HepG2 (cell line): Measurements from ENCODE around the gene PTH. TPM values are rescaled to one million over a fixed set of nuclear protein-coding genes. Genes with fewer than 3 reads are reported as not detected.

Source experiments
- ATAC-seq: fragments of 200-7000 bp; cut with Tn5 transposase; 3 replicates; pipeline ENCODE4 v1.9.1; 2020; ENCODE audit warnings: mild to moderate bottlenecking, moderate library complexity
- Bru-seq: library from RNA; stranded (reverse); fragments of 400-500 nt; gene quantifications from one replicate; lab custom pipeline; 2021; lab: Mats Ljungman, UMichigan
- BruChase-seq, 2 experiments: library from RNA; stranded (reverse); fragments of 400-500 nt; gene quantifications; one replicate each; lab custom pipeline; 2021; lab: Mats Ljungman, UMichigan
- BruUV-seq: library from RNA; stranded (reverse); fragments of 400-500 nt; replicated peaks from 2 replicates; lab custom pipeline; 2021; lab: Mats Ljungman, UMichigan
- CTCF ChIA-PET: fragments of 300-600 bp; formaldehyde crosslinking; extraction: SDS; loops from one replicate; lab custom pipeline; 2021; ENCODE audit warnings: low total read pairs, inconsistent platforms, low intra/inter-chr PET ratio; lab: Yijun Ruan, JAX
- POLR2A ChIA-PET: fragments of 350-600 bp; sonication (Branson Sonifier 250); formaldehyde crosslinking; loops from one replicate; lab custom pipeline; 2020; ENCODE audit warnings: antibody characterized with exemption, inconsistent platforms; lab: Yijun Ruan, JAX
- DNase-seq: peaks from one replicate; pipeline ENCODE4 v3.0.0-alpha.2; 2015; ENCODE audit warnings: low spot score
- FAIRE-seq: peaks from 3 replicates; lab custom pipeline; 2011; peaks lifted over from hg19 to GRCh38; lab: Jason Lieb, UNC
- H2AFZ ChIP-seq: one replicate; pipeline ENCODE4 v1.6.1; 2011; ENCODE audit warnings: low read length, inconsistent platforms
- H3K27ac ChIP-seq: fragments of 300-600 bp; 3 replicates; pipeline ENCODE4 v1.8.0; 2011; ENCODE audit warnings: mixed run types, mild to moderate bottlenecking, mixed read lengths, low read length, inconsistent platforms; ENCODE audit not compliant: insufficient read depth; ENCODE audit errors: extremely low read length
- H3K27me3 ChIP-seq, 2 experiments: fragments of 200-600 bp in 1 of 2; 2 replicates in 1 of 2; 3 replicates in 1 of 2; pipeline versions ENCODE4 v1.6.0 to v1.8.0; 2011; ENCODE audit warnings: low read length in 2 of 2, mild to moderate bottlenecking in 2 of 2, moderate library complexity in 2 of 2, inconsistent platforms in 1 of 2; ENCODE audit not compliant: insufficient read depth in 2 of 2, control insufficient read depth in 1 of 2
- H3K36me3 ChIP-seq, 2 experiments: fragments of 200-600 bp in 1 of 2; replicated peaks in 1 of 2; 2 replicates in 1 of 2; 3 replicates in 1 of 2; pipeline versions ENCODE4 v1.5.1 to v1.8.0; 2011; ENCODE audit warnings: low read length in 2 of 2, inconsistent platforms in 1 of 2; ENCODE audit not compliant: insufficient read depth in 2 of 2, control insufficient read depth in 1 of 2
- H3K4me1 ChIP-seq: 2 replicates; pipeline ENCODE4 v1.5.1; 2012; ENCODE audit warnings: low read length, inconsistent platforms; ENCODE audit not compliant: insufficient read depth
- H3K4me2 ChIP-seq: 2 replicates; pipeline ENCODE4 v1.6.0; 2011; ENCODE audit warnings: low read depth, low read length, inconsistent platforms
- H3K4me3 ChIP-seq, 3 experiments: fragments of 200-600 bp in 1 of 3; sonication (generic), shearing (Covaris generic) in 1 of 3; replicated peaks in 1 of 3; 2 replicates each; pipeline ENCODE4 v1.5.1; 2011 to 2016; ENCODE audit warnings: low read length in 3 of 3, inconsistent platforms in 2 of 3, low read depth in 2 of 3, mild to moderate bottlenecking in 2 of 3, control low read depth in 1 of 3, mixed read lengths in 1 of 3; ENCODE audit not compliant: insufficient read depth in 1 of 3
- H3K79me2 ChIP-seq: one replicate; pipeline ENCODE4 v1.6.1; 2011; ENCODE audit warnings: low read length, inconsistent platforms; ENCODE audit not compliant: insufficient read depth
- H3K9ac ChIP-seq: 2 replicates; pipeline ENCODE4 v1.6.0; 2011; ENCODE audit warnings: mild to moderate bottlenecking, low read depth, low read length, inconsistent platforms; ENCODE audit not compliant: insufficient read depth
- H3K9me3 ChIP-seq: 2 replicates; pipeline ENCODE4 v1.5.1; 2012; ENCODE audit warnings: mild to moderate bottlenecking, low read length
- H4K20me1 ChIP-seq: 2 replicates; pipeline ENCODE4 v1.6.0; 2011; ENCODE audit warnings: inconsistent platforms, mild to moderate bottlenecking, low read length, moderate library complexity; ENCODE audit not compliant: insufficient read depth
- ERF ChIP-seq: IDR thresholded peaks from 2 replicates; pipeline ENCODE4 v1.6.1; 2018; ENCODE audit warnings: missing biosample characterization, missing genetic modification reagents
- KDM4B ChIP-seq: sonication (generic); formaldehyde crosslinking; IDR thresholded peaks from 2 replicates; pipeline ENCODE4 v1.4.0; 2020; ENCODE audit warnings: missing genetic modification reagents
- KMT2B ChIP-seq: IDR thresholded peaks from 2 replicates; pipeline ENCODE4 v1.6.1; 2016; ENCODE audit warnings: missing genetic modification reagents, missing compliant biosample characterization
- ZBTB44 ChIP-seq: sonication (generic); formaldehyde crosslinking; IDR thresholded peaks from 2 replicates; pipeline ENCODE4 v1.4.0; 2020; ENCODE audit warnings: missing genetic modification reagents
- WGBS: methylation state at CpG from one replicate; pipeline ENCODE4 v1.1.6; 2017; ENCODE audit warnings: low lambda C conversion rate; 5-methylcytosine and 5-hydroxymethylcytosine counted together
- in situ Hi-C: cut with HindIII; loops from 2 replicates; pipeline ENCODE4 v1.10.0; 2017; ENCODE audit warnings: low pct_unique_long_range_greater_than_20kb; ENCODE audit not compliant: extremely low pct_ligation_motif_present
- intact Hi-C: fragments of 100-400 bp; cut with micrococcal nuclease; formaldehyde crosslinking; loops from one replicate; pipeline ENCODE4 v1.10.0; 2022; ENCODE audit not compliant: unreplicated experiment
- long read RNA-seq, 2 experiments: library from RNA in 1 of 2; library from polyadenylated mRNA in 1 of 2; stranded (forward) in 1 of 2; unstranded in 1 of 2; transcript quantifications; one replicate each; pipeline ENCODE4 v2.0.0, GENCODE V29; 2019 to 2022
- polyA minus RNA-seq, 3 experiments: library from RNA; depleted of rRNA, polyadenylated mRNA; stranded (reverse); fragments of >200 nt; gene quantifications; 2 replicates each; pipeline ENCODE4 v1.2.3, GENCODE V29; 2011; ENCODE audit warnings: low replicate concordance in 1 of 3
- polyA plus RNA-seq, 8 experiments: library from polyadenylated mRNA; depleted of rRNA in 3 of 8; stranded (reverse) in 7 of 8; unstranded in 1 of 8; fragments of >200 nt; fragmentation: Illumina TruSeq in 4 of 8; extraction: Trizol in 4 of 8; gene quantifications; 2 replicates each; pipeline versions ENCODE4 v1.2.1 to v1.2.3, GENCODE V29; 2011 to 2016; ENCODE audit warnings: low read depth in 4 of 8, missing spikeins in 1 of 8, mixed read lengths in 1 of 8; ENCODE audit not compliant: insufficient read depth in 1 of 8
- total RNA-seq, 5 experiments: library from RNA; depleted of rRNA; stranded (reverse); fragments of >200 nt; fragmentation: Illumina TruSeq; extraction: Trizol; gene quantifications; 2 replicates each; pipeline ENCODE4 v1.2.3, GENCODE V29; 2016; ENCODE audit warnings: low read depth in 1 of 5

Gene PTH
- total RNA-seq (2016; rRNA removed; fragmentation: Illumina TruSeq; extraction: Trizol): not detected in 2 replicates
- total RNA-seq (2016; cell fraction: cytosol; rRNA removed; fragmentation: Illumina TruSeq; extraction: Trizol; ENCODE audit: low read depth): not detected in 2 replicates
- total RNA-seq (2016; cell fraction: insoluble cytoplasmic fraction; rRNA removed; fragmentation: Illumina TruSeq; extraction: Trizol): not detected in 2 replicates
- not detected in 2 replicates for total RNA-seq (2016; cell fraction: membrane; rRNA removed; fragmentation: Illumina TruSeq; extraction: Trizol)
- total RNA-seq (2016; cell fraction: nucleus; rRNA removed; fragmentation: Illumina TruSeq; extraction: Trizol): not detected in 2 replicates
- not detected in 2 replicates for polyA plus RNA-seq (2011; rRNA removed)
- polyA plus RNA-seq (2011; cell fraction: cytosol; rRNA removed): not detected in 2 replicates
- polyA plus RNA-seq (2011; cell fraction: nucleus; rRNA removed): not detected in 2 replicates
- polyA plus RNA-seq (2012): not detected in 2 replicates
- polyA plus RNA-seq (2016; cell fraction: cytosol; fragmentation: Illumina TruSeq; extraction: Trizol; ENCODE audit: low read depth): not detected in 2 replicates
- not detected in 2 replicates for polyA plus RNA-seq (2016; cell fraction: insoluble cytoplasmic fraction; fragmentation: Illumina TruSeq; extraction: Trizol; ENCODE audit: low read depth)
- polyA plus RNA-seq (2016; cell fraction: membrane; fragmentation: Illumina TruSeq; extraction: Trizol; ENCODE audit: low read depth): not detected in 2 replicates
- not detected in 2 replicates for polyA plus RNA-seq (2016; cell fraction: nucleus; fragmentation: Illumina TruSeq; extraction: Trizol; ENCODE audit: insufficient read depth, low read depth)
- polyA minus RNA-seq (2011; rRNA and poly(A)+ RNA removed; ENCODE audit: low replicate concordance): not detected in 2 replicates
- not detected in 2 replicates for polyA minus RNA-seq (2011; cell fraction: cytosol; rRNA and poly(A)+ RNA removed)
- polyA minus RNA-seq (2011; cell fraction: nucleus; rRNA and poly(A)+ RNA removed): not detected in 2 replicates
- Bru-seq, nascent RNA: not detected
- not detected for BruChase-seq, experiment 1, labeled RNA remaining after a 6-hour chase
- BruChase-seq, experiment 2, labeled RNA remaining after a 2-hour chase: not detected
- long read RNA-seq, experiment 1: 0 reads
- long read RNA-seq, experiment 2, partial matches to known transcripts: 0 of 1 reads
- long read RNA-seq, experiment 2, other reads (novel, unspliced or antisense): 1 of 1 reads

GRCh38 chr11:13495929-13496328 is at the start of gene PTH:
TSS of gene PTH (minus strand) at chr11:13495997. CDS start at chr11:13492855, 3,142 bp downstream.
- ChIA-PET POLR2A (no interaction called here), CTCF (no interaction called here)
- Histone ChIP-seq H3K79me2 (no peaks in the 10 kb centered on the region), H3K4me3 (no peak within 1 kb of the TSS), H3K4me2 (no peak within 1 kb of the TSS), H3K4me1 (no peaks in the 10 kb centered on the region), H4K20me1 (no peaks in the 10 kb centered on the region), H3K9me3 (no peaks in the 10 kb centered on the region), H3K36me3 (no peaks in the 10 kb centered on the region), H3K9ac (no peak within 1 kb of the TSS), H3K27ac (no peak within 1 kb of the TSS), H2AFZ (no peak within 1 kb of the TSS), H3K27me3 (no peaks in the 10 kb centered on the region)
- BruUV-seq: no TSS peak
- TF ChIP-seq KDM4B (CRISPR knock-in tag): no peak
- TF ChIP-seq KMT2B (CRISPR knock-in tag): no peak
- TF ChIP-seq ZBTB44 (CRISPR knock-in tag): no peak
- no peak for TF ChIP-seq ERF (CRISPR knock-in tag)
- ATAC-seq: no peak
- FAIRE-seq: no peak
- no peak for DNase-seq
- intact Hi-C loops (no loop called here), in situ Hi-C loops (no loop called here)
- 4% methylated on average over 3 of the region's 3 CpGs for WGBS
